Inflammatory macrophage treated with lipopolysaccharide for 1 hour (primary cell): Measurements from ENCODE around the gene SLC35A3.
"Not testable (repeated sequence)": the region's sequence is repeated elsewhere in the genome, so short reads cannot be mapped to it uniquely, and the experiment has no call there.

Experiments
- DNase-seq, 2 donors: peaks; one replicate each; pipeline ENCODE4 v3.0.0-alpha.2; 2020 to 2022

Gene SLC35A3

GRCh38 chr1:99975529-99975928 is 5.7 kb downstream of the SLC35A3 start:
- DNase-seq = no peak

- not testable (repeated sequence) for DNase-seq
These were observed 7.5 kb downstream of the SLC35A3 start for GRCh38 chr1:99977326-99977725.

- no peak for DNase-seq
These were observed 8.4 kb downstream of the SLC35A3 start for GRCh38 chr1:99978218-99978617.

- no peak for DNase-seq
These were observed 9.3 kb downstream of the SLC35A3 start for GRCh38 chr1:99979091-99979490.

- no peak for DNase-seq
These were observed 11.1 kb downstream of the SLC35A3 start for GRCh38 chr1:99980928-99981327.

GRCh38 chr1:99986656-99987225 is 16.9 kb downstream of the SLC35A3 start:
- DNase-seq = no peak

GRCh38 chr1:99988210-99988765 is 18.5 kb downstream of the SLC35A3 start:
- no peak for DNase-seq

- DNase-seq = no peak
These were observed 22.4 kb downstream of the SLC35A3 start for GRCh38 chr1:99992044-99992722.

- no peak for DNase-seq
These were observed 23.1 kb downstream of the SLC35A3 start for GRCh38 chr1:99992760-99993467.

GRCh38 chr1:99993468-99993845 is 23.7 kb downstream of the SLC35A3 start:
- no peak for DNase-seq

- DNase-seq = no peak
These were observed 24.7 kb downstream of the SLC35A3 start for GRCh38 chr1:99994496-99994895.

GRCh38 chr1:99996951-99997350 is 27.2 kb downstream of the SLC35A3 start:
- DNase-seq = no peak

GRCh38 chr1:100001462-100001861 is 31.7 kb downstream of the SLC35A3 start:
- no peak for DNase-seq

GRCh38 chr1:100005424-100005823 is 35.6 kb downstream of the SLC35A3 start:
- DNase-seq = no peak

GRCh38 chr1:100006688-100007087 is 36.9 kb downstream of the SLC35A3 start:
- DNase-seq = no peak

- no peak for DNase-seq
These were observed 39.7 kb downstream of the SLC35A3 start for GRCh38 chr1:100009458-100009857.

GRCh38 chr1:100010804-100011203 is 41.0 kb downstream of the SLC35A3 start:
- no peak for DNase-seq

GRCh38 chr1:100019220-100019619 is 49.4 kb downstream of the SLC35A3 start:
- DNase-seq = no peak

- no peak for DNase-seq
These were observed 53.7 kb downstream of the SLC35A3 start for GRCh38 chr1:100023482-100023881.

- DNase-seq = no peak
These were observed 57.4 kb downstream of the SLC35A3 start for GRCh38 chr1:100027212-100027611.

GRCh38 chr1:100028765-100029164 is 59.0 kb downstream of the SLC35A3 start:
- peak in 1 of 2 donors; percentile 29 for DNase-seq

GRCh38 chr1:100034470-100034869 is 64.7 kb downstream of the SLC35A3 start:
- DNase-seq = no peak

- DNase-seq = no peak
These were observed 65.4 kb downstream of the SLC35A3 start for GRCh38 chr1:100035214-100035613.
